Activated naive CD4-positive, alpha-beta T cell treated with Interleukin-2 at 50 U/mL for 16 hours (primary cell): ENCODE measurements around the gene AMER1.
A peak's percentile ranks its signal among the peaks of the same experiment; 100 is the strongest.
"Not testable (repeated sequence)": the region's sequence is repeated elsewhere in the genome, so short reads cannot be mapped to it uniquely, and the experiment has no call there.

Experiments
- DNase-seq: peaks from one replicate; pipeline ENCODE4 v3.0.0-alpha.2; 2020

Gene AMER1

DNA sequence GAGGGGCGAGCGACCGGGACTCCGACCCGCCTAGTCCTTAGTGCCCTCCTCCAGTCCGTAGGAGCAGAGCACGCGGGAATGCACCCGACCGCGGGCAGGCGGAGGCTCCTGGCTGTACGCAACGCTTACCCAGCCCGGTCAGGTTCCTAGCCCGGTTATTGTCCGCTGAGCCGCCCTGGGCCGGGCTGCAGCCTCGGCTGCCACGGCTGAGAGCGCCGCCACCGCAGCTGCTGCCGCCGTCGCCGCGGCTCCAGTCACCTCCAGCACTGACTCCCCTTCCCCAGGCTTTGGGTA lies at the start of gene AMER1:
AMER1 (minus strand) TSS at position 268 of the 294 bp plus-strand sequence. CDS start 12,422 bp downstream, outside the sequence.
- DNase-seq = no peak

- no peak for DNase-seq
These were observed 24.8 kb upstream of the AMER1 start, which contains the start of gene ASB12 for GRCh38 chrX:64230123-64230970. Gene ASB12, minus strand, starts transcription at chrX:64230607. Its CDS starts 4,957 bp downstream, at chrX:64225650.

DNA sequence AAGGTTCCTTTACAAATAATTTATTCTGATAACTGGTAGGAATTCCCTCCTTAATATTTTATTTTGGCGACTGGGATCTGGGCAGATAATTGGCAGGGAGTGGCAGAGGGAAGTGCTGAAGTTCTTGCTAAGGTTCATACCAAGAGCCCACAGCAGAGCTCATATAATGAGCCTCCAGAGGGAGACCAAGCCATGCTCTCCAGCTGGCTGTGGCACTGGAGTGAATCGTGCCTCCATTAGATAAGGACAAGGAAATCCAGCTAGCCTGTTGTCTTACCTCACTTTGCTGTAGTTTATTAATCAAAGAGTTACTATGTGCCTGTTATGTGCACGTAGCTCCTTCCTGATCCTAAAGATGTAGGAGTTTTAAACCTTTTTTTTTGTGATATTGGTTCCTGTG lies 23.6 kb upstream of the AMER1 start:
- DNase-seq = no peak

DNA sequence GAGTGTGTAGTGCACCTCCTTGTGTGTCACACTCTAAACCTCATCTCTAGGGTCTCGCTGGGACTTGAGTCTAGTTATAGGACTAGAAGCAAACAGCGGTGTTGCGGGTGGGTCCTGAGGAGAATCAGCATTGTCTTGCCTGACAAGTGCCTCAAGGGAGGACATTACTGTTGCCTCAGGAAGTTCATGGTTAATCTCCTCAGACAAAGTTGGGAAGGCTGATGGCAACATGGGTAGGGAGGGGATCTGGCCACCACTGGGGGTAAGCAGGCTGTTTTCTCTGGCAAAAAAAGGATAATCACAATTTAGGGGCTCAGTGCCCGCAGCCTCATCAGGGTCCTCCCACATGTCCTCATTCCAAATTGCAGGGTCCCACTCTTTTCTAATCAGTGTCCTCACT lies 12.5 kb upstream of the AMER1 start:
- no peak for DNase-seq

- DNase-seq = not testable (repeated sequence)
These were observed 8.5 kb upstream of the AMER1 start for GRCh38 chrX:64213989-64214388.

DNA sequence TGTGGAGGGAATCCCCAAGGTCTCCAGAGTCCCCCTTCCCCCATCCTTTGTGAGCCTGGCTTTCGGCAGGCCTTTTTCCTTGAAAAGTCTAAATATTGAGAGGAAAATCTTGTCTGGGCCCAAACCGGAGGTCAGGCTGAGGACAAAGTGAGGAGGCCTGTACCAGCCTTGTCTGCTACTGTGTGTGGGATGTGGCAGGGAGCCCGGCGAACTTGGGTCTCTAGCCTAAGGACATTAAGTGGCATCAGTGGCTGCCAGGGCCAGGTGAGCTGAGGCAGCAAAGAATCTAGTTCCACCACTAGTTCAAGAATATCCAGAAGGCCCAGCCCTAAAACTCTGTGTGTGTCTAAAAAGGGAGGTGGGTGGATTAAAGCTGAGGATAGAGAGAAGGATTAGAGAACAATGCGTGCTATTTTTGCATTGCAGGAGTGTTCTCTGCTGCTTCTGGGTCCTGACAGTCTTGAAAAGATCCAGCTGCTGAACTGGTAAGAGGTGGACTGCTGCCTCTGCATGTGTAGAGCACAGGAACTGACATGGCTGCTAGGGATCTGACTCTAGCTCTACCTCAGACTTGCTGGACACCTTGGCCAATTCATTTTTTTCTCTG lies 1.2 kb upstream of the AMER1 start:
- no peak for DNase-seq

GRCh38 chrX:64205735-64206501 lies 410 bp upstream of the AMER1 start:
- peak; percentile 87 for DNase-seq

DNA sequence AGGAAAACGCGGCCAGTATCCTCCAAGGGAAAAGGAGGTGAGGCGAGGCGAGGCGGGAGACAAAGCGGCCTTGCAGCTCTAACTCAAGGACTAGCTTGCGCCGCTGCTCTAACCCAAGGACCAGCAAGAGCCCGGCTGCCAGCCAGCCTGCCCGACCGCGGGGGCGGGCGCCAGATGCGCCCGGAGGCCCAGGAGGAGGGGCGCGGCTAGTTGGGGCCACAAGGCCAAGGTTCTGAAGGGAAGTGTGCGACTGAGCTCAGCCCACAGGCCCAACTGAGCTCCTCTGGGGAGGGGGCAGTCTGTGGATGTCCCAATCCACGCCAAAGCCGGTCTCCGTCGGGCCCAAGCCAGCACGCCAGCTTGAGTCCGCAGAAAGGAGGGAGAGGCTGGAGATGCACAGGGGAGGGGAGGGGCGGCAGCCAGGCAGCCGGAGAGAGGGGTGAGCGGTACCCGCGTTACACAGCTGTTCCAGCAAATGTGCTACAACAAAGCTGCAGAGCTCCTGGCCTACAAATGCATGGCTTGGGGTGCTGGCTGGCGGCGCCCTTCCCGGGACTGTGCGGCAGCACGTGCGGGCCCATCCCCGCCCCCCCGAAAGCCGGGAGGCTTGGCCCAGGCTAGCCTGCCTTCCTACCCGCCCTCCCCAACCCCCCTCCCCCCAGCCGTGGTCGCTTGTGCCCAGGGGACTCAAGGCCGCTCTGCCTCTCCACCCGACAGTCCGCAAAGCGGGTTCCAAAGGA lies 637 bp downstream of the AMER1 start:
- peak; percentile 4 for DNase-seq

DNA sequence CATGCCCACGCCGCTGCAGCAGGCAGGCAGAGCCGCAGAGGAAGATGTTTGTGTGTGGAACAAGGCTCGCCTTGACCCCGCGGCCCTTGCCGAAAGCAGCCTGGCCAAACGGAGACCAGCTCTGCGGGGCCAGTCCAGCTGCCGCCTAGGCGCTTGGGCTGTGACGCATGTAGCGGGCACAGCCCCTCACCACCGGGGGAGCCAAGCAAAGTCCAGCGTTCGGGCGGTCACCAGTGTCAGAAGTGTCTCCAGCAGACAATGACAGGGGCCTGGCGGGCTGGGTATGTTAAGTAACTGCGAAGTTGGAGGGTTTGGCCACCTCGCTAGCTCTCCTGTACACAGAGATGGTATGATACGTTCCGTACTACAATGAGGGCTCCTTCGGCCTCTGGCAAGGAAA lies 1.3 kb downstream of the AMER1 start:
- DNase-seq = no peak

- no peak for DNase-seq
These were observed 2.6 kb downstream of the AMER1 start for GRCh38 chrX:64202808-64203325.

GRCh38 chrX:64198036-64198435 lies 7.5 kb downstream of the AMER1 start:
- DNase-seq = no peak

- no peak for DNase-seq
These were observed 8.9 kb downstream of the AMER1 start for GRCh38 chrX:64196606-64197005.

- DNase-seq = no peak
These were observed 9.6 kb downstream of the AMER1 start for GRCh38 chrX:64195862-64196261.

DNA sequence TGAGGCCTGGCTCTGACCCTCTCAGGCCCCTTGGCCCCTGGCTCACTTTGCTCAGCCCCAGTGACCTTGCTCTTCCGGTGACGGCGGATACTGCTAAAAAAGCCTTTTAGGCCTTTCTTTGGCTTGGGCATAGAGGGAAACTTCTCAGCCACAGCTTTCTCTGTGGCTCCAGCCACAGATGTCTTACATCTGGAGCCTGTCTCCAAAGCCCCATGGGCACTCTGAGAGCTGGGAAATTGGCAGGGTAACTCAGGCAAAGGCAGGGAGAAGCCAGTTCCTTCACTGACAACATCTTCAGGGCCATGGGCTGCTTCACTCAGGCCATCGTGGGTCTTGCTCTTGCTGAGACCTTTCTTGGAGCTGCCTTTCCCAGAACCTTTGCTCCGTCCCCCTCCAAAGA lies 12.8 kb downstream of the AMER1 start:
- no peak for DNase-seq

DNA sequence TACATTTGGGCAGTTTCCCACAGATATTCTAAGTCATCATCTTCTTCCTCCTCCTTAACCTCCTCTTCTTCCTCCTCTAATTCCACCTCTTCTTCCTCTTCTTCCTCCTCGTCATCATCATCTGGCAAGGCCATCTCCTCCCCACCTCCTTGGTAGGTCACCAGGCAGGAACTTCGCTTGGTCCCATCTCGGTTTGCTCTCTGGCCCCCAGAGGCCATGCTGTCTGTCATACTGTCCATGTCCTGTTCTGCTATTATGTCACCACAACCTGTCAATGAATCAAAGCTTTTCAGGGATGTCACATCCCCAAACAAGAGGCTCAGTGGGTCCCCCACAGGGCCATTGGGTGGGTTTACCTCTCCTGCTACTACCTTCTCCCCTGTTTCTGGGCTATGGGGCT lies 13.5 kb downstream of the AMER1 start:
- DNase-seq = no peak

- no peak for DNase-seq
These were observed 14.1 kb downstream of the AMER1 start for GRCh38 chrX:64191281-64192010.

DNA sequence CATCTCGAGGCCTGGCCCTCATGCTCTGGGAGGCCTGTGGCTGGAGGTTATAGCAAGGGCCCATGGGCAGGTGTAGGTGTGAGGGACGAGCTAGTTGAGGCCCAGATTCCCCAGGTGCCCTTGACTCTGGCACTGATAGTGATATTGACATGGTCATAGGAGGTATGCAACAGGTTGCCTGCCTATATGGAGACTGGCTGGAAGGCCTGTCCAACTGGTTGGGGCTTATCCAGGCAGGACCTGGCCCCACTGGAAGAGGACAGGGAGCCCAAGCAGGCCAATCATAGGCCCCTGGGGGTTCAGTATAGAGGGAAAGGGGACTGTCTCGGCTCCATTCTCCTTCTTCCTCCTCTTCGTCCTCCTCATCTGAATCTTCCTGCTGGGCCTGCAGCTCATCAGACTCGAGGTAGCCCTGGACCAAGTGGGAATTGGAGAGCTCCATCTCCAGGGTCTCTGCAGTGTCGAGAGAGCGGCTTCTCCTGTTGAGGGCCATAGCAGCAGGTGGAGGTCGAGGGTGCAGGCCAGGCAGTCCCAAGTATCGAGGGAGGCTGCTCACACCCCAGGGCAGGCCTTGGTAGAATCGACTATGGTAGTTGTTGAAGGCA lies 15.3 kb downstream of the AMER1 start:
- no peak for DNase-seq

DNA sequence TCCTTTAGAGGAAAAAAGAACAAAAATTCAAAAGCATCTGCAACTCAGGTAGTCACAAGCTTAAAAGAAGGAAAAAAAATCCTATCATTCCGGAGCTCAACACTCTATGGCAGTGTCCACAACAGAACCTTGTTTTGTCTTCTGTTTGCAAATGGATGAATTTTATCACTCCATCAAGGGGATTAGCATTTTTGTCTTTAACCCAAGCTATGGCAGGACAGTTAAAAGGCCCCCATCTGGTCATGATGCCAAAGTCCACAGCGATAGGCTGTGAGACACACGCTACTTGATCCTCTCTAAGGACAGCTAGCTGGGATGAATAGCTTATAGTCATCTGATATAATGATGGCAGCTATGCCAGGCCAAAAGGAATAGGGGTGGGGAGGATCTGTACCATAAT lies 16.6 kb downstream of the AMER1 start:
- no peak for DNase-seq

DNA sequence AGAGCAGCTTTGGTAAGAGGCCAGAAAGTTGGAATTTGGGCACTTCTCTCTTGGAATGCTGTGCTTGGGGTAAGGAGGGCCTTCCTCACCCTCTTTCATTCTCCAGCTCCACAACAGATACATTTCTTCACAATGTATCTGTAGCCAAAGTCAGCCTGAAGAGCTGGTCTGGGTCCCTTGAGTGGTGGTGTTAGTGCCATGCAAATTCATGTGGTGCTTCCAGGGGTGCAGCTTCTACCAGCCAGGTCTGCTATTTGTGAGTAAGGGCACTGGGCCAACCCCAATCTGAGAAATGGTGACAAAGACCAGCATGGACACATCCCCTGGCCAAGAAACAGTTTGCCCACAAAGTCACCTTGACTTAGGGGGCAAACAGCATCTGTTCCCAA lies 17.8 kb downstream of the AMER1 start:
- no peak for DNase-seq

DNA sequence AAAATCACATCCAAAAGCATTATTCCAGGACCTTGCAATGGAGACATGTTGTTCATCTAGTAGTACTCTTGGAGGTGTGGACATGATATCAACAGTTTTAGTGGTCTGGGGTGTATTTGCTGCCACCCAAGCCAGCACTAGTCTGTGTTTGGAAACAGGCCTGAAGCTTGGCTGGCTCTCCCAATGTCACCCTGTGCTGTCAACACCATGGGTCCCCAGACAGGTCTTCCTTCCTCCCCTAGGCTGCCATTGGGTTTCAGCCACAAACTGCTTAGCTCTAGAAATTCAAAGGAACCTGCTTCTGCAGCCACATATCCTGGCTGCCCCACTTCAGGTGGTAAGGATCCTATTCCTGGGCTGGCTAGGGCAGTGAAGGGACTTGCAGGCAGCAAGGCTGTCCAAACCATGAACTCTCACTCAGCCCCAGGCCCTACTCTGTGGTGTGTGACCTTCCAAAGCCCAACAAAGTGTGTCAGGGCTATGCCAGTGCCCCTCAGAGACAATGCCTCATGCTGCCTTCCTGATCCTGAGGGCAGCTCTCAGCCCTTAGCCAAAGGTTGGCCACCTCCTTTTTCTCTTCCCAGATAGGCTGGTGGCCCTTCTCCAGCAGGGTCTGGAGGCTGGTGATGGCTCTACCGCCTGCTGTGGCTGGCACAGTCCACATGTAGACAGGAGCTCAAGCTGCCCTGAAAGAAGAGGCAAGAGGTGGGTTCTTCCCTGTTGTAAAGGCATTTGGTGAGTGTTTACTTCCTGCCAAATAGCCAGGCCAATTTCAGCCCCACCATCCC lies 18.3 kb downstream of the AMER1 start:
- DNase-seq = no peak

DNA sequence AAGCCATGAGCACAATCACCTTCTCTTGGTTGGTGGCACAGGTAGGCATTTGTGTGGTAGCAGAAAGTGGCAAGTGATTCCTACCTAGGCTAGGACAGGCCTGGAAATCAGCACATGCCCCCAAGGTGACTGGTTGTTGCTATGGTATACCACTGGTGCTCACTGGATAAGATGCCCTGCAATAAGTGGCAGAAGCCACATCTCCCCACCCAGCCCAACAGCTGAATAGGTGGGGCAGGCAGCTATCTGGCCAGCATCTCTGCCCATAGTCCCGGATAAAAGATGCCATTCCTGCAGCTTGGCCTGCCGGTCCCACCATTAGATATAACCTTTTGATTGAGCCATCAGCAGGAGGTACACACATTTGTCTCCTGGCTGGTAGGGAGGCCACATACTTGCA lies 21.1 kb downstream of the AMER1 start:
- DNase-seq = no peak
